Gastroesophageal sphincter (tissue), 4 donors: Measurements from ENCODE around the gene PTPRZ1. TPM values are rescaled to one million over a fixed set of nuclear protein-coding genes. Genes with fewer than 3 reads are reported as not detected.

Experiments
- ATAC-seq: fragments of 150-250 bp; one replicate; pipeline ENCODE4 v1.9.1; 2016; ENCODE audit warnings: mild to moderate bottlenecking, moderate library complexity
- H3K27ac ChIP-seq, 4 donors: fragments of 200-600 bp; sonication (generic) in 3 of 4; 1 replicate in 3 of 4; 2 replicates in 1 of 4; pipeline ENCODE4 v1.5.1; 2016 to 2019
- H3K27me3 ChIP-seq: fragments of 200-600 bp; sonication (generic); one replicate; pipeline ENCODE4 v1.5.1; 2019
- H3K36me3 ChIP-seq, 2 donors: fragments of 200-600 bp; sonication (generic); one replicate each; pipeline ENCODE4 v1.5.1; 2019; ENCODE audit warnings: control low read depth in 1 of 2
- H3K4me1 ChIP-seq, 3 donors: fragments of 200-600 bp; sonication (generic); 1 replicate in 2 of 3; 2 replicates in 1 of 3; pipeline ENCODE4 v1.5.1; 2016 to 2019; ENCODE audit warnings: control low read depth in 2 of 3
- H3K4me3 ChIP-seq, 2 donors: fragments of 200-600 bp; sonication (generic); one replicate each; pipeline ENCODE4 v1.5.1; 2019; ENCODE audit warnings: mild to moderate bottlenecking in 1 of 2, moderate library complexity in 1 of 2
- H3K9me3 ChIP-seq, 3 donors: fragments of 200-600 bp; sonication (generic); one replicate each; pipeline ENCODE4 v1.5.1; 2017 to 2019; ENCODE audit warnings: control low read depth in 2 of 3
- EP300 ChIP-seq: sonication (generic); formaldehyde crosslinking; IDR thresholded peaks from one replicate; pipeline ENCODE4 v1.6.1; 2017; ENCODE audit warnings: antibody characterized with exemption, mild to moderate bottlenecking
- POLR2A ChIP-seq, 2 donors: fragments of 450-650 bp; IDR thresholded peaks; one replicate each; pipeline ENCODE4 v1.6.1; 2017; ENCODE audit warnings: antibody characterized with exemption in 2 of 2, mild to moderate bottlenecking in 2 of 2, moderate library complexity in 1 of 2
- POLR2AphosphoS5 ChIP-seq: sonication (generic); formaldehyde crosslinking; IDR thresholded peaks from one replicate; pipeline ENCODE4 v1.6.1; 2017; ENCODE audit warnings: antibody characterized with exemption
- WGBS, 2 donors: methylation state at CpG; one replicate each; pipeline ENCODE4 v1.1.5; 2018; ENCODE audit warnings: low coverage in 1 of 2; 5-methylcytosine and 5-hydroxymethylcytosine counted together
- total RNA-seq, 4 donors: library from RNA; depleted of rRNA; stranded (reverse); fragments of >200 nt; gene quantifications; one replicate each; pipeline ENCODE4 v1.1.0, GENCODE V29; 2016
- TF ChIP-seq, protein P1 (sequence below), 4 experiments: fragments of 200-600 bp in 2 of 4; fragments of 450-650 bp in 2 of 4; sonication (generic) in 1 of 4; IDR thresholded peaks; one replicate each; pipeline ENCODE4 v1.5.1; 2017 to 2019; ENCODE audit warnings: antibody characterized with exemption in 4 of 4, mild to moderate bottlenecking in 2 of 4, moderate library complexity in 2 of 4

PTPRZ1 gene
- total RNA-seq, 4 donors from 2014 or later = 2.6 to 8.4 (median 5.7) TPM

- 80 to 100% methylated on average over 1 to 2 of the region's 2 CpGs for WGBS, 2 donors
- Histone ChIP-seq H3K4me3 (no peak overlapping the region), H3K27ac (no peak overlapping the region), H3K27me3 (no peaks in the 10 kb centered on the region), H3K4me1 (no peaks in the 10 kb centered on the region), H3K9me3 (no peaks in the 10 kb centered on the region), H3K36me3 (peaks cover 0 to 93% of the 10 kb centered on the region in 2 donors)
- no peak for TF ChIP-seq POLR2A (IDR thresholded peaks at IDR 0.05)
- TF ChIP-seq EP300 = no peak
- no peak for ATAC-seq
Observed at GRCh38 chr7:122082670-122083069, 209.7 kb downstream of the PTPRZ1 start.

- no peak for ATAC-seq
- H3K36me3 ChIP-seq = peaks cover 0 to 61% of the 10 kb centered on the region in 2 donors
- H3K27ac ChIP-seq = no peak overlapping the region
Observed at GRCh38 chr7:122092964-122093797, 220.2 kb downstream of the PTPRZ1 start.

GRCh38 chr7:122094549-122094948, 221.6 kb downstream of the PTPRZ1 start:
- no peak for ATAC-seq

More at GRCh38 chr7:122092964-122093797, 220.2 kb downstream of the PTPRZ1 start:
- no peak overlapping the region for H3K4me3 ChIP-seq
- no peaks in the 10 kb centered on the region for H3K9me3 ChIP-seq
- H3K4me1 ChIP-seq = no peaks in the 10 kb centered on the region
- TF ChIP-seq, protein P1, sequence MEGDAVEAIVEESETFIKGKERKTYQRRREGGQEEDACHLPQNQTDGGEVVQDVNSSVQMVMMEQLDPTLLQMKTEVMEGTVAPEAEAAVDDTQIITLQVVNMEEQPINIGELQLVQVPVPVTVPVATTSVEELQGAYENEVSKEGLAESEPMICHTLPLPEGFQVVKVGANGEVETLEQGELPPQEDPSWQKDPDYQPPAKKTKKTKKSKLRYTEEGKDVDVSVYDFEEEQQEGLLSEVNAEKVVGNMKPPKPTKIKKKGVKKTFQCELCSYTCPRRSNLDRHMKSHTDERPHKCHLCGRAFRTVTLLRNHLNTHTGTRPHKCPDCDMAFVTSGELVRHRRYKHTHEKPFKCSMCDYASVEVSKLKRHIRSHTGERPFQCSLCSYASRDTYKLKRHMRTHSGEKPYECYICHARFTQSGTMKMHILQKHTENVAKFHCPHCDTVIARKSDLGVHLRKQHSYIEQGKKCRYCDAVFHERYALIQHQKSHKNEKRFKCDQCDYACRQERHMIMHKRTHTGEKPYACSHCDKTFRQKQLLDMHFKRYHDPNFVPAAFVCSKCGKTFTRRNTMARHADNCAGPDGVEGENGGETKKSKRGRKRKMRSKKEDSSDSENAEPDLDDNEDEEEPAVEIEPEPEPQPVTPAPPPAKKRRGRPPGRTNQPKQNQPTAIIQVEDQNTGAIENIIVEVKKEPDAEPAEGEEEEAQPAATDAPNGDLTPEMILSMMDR (IDR thresholded peaks at IDR 0.05) = peak; percentile 63 to 72 (median 68)
- TF ChIP-seq EP300 = no peak
- WGBS, 2 donors = 90% methylated on average over 2 to 5 of the region's 6 CpGs
- no peaks in the 10 kb centered on the region for H3K27me3 ChIP-seq

DNA sequence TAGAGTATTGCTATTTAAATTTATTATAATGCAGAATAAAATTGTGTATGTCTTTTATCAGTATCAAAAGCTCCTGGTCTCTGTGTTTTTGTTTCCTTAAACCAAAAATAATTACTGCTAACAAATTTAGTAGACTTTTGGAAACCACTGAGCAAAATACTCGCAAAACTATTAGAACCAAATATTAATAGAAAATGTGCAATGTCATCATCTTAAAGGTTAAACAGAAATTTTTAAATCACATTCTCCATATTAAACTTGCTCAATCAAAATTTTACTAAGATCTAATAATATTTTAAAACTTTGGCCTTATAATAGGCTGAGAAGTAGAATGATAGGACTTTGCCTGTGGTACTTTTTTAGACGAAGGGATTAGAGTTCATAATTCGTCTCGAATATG, 222.7 kb downstream of the PTPRZ1 start:
- peaks cover 0 to 47% of the 10 kb centered on the region in 2 donors for H3K36me3 ChIP-seq
- TF ChIP-seq, protein P1 (IDR thresholded peaks at IDR 0.05) = no peak
- no peak for TF ChIP-seq EP300
- no peak for TF ChIP-seq POLR2AphosphoS5
- no peak for TF ChIP-seq POLR2A (IDR thresholded peaks at IDR 0.05)
- no peaks in the 10 kb centered on the region for H3K9me3 ChIP-seq
- no peak for ATAC-seq
- no peak overlapping the region for H3K4me3 ChIP-seq
- H3K27me3 ChIP-seq = no peaks in the 10 kb centered on the region
- WGBS, 2 donors = 72 to 93% methylated on average over 4 of the region's 4 CpGs
- H3K4me1 ChIP-seq = no peaks in the 10 kb centered on the region
- no peak overlapping the region for H3K27ac ChIP-seq

More at GRCh38 chr7:122094549-122094948, 221.6 kb downstream of the PTPRZ1 start:
- Histone ChIP-seq H3K4me1 (no peaks in the 10 kb centered on the region), H3K9me3 (no peaks in the 10 kb centered on the region), H3K4me3 (no peak overlapping the region), H3K36me3 (peaks cover 0 to 49% of the 10 kb centered on the region in 2 donors), H3K27ac (no peak overlapping the region), H3K27me3 (no peaks in the 10 kb centered on the region)
- no peak for TF ChIP-seq EP300
- TF ChIP-seq POLR2AphosphoS5 = no peak
- WGBS, 2 donors = 100% methylated on average over 1 of the region's 1 CpG

GRCh38 chr7:122100021-122100420, 227.1 kb downstream of the PTPRZ1 start:
- H3K36me3 ChIP-seq = peaks cover 7 to 64% of the 10 kb centered on the region in 2 donors
- ATAC-seq = no peak
- TF ChIP-seq POLR2AphosphoS5 (no peak), EP300 (no peak), POLR2A (IDR thresholded peaks at IDR 0.05) (no peak)
- TF ChIP-seq, protein P1 (IDR thresholded peaks at IDR 0.05) = no peak
- peaks cover 0 to 32% (median 3%) of the 10 kb centered on the region in 3 donors for H3K9me3 ChIP-seq
- WGBS, 2 donors = 70 to 83% methylated on average over 2 to 3 of the region's 3 CpGs
- no peaks in the 10 kb centered on the region for H3K27me3 ChIP-seq
- no peak overlapping the region for H3K4me3 ChIP-seq
- H3K27ac ChIP-seq = no peak overlapping the region
- no peaks in the 10 kb centered on the region for H3K4me1 ChIP-seq

DNA sequence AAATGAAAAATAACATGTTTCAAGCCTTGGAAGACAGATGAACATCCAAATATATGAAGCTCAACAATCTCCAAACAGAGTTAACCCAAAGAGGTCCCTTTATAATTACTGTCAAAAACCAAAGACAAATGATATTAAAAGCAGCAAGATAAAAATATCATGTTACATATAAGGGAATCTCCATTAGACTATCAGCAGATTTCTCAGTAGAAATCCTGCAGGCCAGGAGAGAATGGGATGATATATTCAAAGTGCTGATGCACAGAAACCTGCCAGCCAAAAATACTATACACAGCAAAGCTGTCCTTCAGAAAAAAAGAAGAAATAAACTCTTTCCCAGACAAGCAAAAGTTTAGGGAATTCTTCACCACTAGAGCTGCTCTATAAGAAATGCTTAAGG, 230.1 kb downstream of the PTPRZ1 start:
- Histone ChIP-seq H3K27me3 (no peaks in the 10 kb centered on the region), H3K9me3 (peaks cover 0 to 49% (median 3%) of the 10 kb centered on the region in 3 donors), H3K4me3 (no peak overlapping the region), H3K36me3 (peaks cover 7 to 84% of the 10 kb centered on the region in 2 donors), H3K4me1 (no peaks in the 10 kb centered on the region), H3K27ac (no peak overlapping the region)
- no peak for ATAC-seq
- TF ChIP-seq POLR2A (IDR thresholded peaks at IDR 0.05) (no peak), POLR2AphosphoS5 (no peak), EP300 (no peak)
- TF ChIP-seq, protein P1 (IDR thresholded peaks at IDR 0.05) = no peak
